Fibroblast of skin of back (primary cell): ENCODE results near the gene PSMB7.

Source experiments
- DNase-seq: peaks from one replicate; pipeline ENCODE4 v3.0.0-alpha.2; 2013

PSMB7 gene

GRCh38 chr9:124355941-124356744, 59.1 kb downstream of the PSMB7 start:
- no peak for DNase-seq

- no peak for DNase-seq
These were observed 60.0 kb downstream of the PSMB7 start for GRCh38 chr9:124355039-124355940.

- no peak for DNase-seq
These were observed 60.8 kb downstream of the PSMB7 start for GRCh38 chr9:124354346-124355038.

GRCh38 chr9:124353811-124354274, 61.4 kb downstream of the PSMB7 start:
- DNase-seq: peak; percentile 13

- no peak for DNase-seq
These were observed 62.0 kb downstream of the PSMB7 start for GRCh38 chr9:124353166-124353768.

- no peak for DNase-seq
These were observed 62.6 kb downstream of the PSMB7 start for GRCh38 chr9:124352616-124353015.

- DNase-seq: no peak
These were observed 63.4 kb downstream of the PSMB7 start for GRCh38 chr9:124351672-124352468.

- DNase-seq: no peak
These were observed 64.6 kb downstream of the PSMB7 start for GRCh38 chr9:124350494-124351263.

- no peak for DNase-seq
These were observed 65.4 kb downstream of the PSMB7 start for GRCh38 chr9:124349675-124350493.

- DNase-seq: no peak
These were observed 66.0 kb downstream of the PSMB7 start for GRCh38 chr9:124349267-124349666.

GRCh38 chr9:124348831-124349230, 66.4 kb downstream of the PSMB7 start:
- no peak for DNase-seq

- no peak for DNase-seq
These were observed 66.9 kb downstream of the PSMB7 start for GRCh38 chr9:124348363-124348762.

GRCh38 chr9:124347968-124348358, 67.3 kb downstream of the PSMB7 start:
- DNase-seq: no peak

GRCh38 chr9:124347206-124347967, 67.9 kb downstream of the PSMB7 start:
- DNase-seq: no peak

- DNase-seq: no peak
These were observed 68.7 kb downstream of the PSMB7 start for GRCh38 chr9:124346347-124347163.

GRCh38 chr9:124345751-124346281, 69.4 kb downstream of the PSMB7 start:
- DNase-seq: no peak

- no peak for DNase-seq
These were observed 70.2 kb downstream of the PSMB7 start for GRCh38 chr9:124345063-124345462.
